ENCODE data around the gene ISL1. TPM values are rescaled to one million over a fixed set of nuclear protein-coding genes. Genes with fewer than 3 reads are reported as not detected.

The ISL1 gene
- total RNA-seq, 1 experiment from 2014 or later: not detected

DNA sequence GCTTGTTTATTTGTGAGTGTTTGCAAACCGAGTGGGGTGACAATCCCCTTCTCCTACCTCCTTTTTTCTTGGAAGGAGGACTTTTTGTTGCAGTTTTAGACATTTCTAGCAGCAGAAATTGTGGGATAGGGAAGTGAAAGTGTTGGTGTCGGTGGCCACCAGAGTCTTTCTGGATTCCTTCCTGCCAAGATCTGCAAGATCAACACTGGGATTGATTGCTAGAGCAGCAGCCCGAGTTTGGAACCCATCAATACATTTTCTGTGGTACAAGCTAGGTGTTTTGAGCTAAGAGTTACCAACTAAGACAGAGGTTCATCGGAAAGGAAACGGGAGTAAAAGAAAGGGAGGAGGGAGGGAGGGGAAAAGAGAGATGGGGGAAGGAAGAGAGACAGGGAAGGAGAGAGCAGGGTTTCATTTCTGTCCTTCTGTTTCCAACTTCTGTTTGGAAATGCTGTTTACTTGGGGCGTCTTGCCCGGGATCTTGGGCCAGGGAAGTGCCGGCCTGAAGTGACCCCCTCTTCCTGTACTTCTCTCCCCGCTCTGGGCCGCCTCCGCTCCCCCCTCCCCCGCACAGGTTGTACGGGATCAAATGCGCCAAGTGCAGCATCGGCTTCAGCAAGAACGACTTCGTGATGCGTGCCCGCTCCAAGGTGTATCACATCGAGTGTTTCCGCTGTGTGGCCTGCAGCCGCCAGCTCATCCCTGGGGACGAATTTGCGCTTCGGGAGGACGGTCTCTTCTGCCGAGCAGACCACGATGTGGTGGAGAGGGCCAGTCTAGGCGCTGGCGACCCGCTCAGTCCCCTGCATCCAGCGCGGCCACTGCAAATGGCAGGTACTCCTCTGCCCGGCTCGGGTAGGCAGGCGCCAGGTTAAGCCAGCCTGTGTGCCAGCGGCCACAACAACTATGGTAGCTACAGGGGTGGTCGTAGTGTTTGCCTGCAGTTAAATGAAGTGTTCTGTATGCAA, 4.0 kb downstream of the ISL1 start:
- peak overlapping the region; percentile 47; the same call in 1 of the 2 replicates for H3K4me2 ChIP-seq
- TF ChIP-seq, protein P1, sequence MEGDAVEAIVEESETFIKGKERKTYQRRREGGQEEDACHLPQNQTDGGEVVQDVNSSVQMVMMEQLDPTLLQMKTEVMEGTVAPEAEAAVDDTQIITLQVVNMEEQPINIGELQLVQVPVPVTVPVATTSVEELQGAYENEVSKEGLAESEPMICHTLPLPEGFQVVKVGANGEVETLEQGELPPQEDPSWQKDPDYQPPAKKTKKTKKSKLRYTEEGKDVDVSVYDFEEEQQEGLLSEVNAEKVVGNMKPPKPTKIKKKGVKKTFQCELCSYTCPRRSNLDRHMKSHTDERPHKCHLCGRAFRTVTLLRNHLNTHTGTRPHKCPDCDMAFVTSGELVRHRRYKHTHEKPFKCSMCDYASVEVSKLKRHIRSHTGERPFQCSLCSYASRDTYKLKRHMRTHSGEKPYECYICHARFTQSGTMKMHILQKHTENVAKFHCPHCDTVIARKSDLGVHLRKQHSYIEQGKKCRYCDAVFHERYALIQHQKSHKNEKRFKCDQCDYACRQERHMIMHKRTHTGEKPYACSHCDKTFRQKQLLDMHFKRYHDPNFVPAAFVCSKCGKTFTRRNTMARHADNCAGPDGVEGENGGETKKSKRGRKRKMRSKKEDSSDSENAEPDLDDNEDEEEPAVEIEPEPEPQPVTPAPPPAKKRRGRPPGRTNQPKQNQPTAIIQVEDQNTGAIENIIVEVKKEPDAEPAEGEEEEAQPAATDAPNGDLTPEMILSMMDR (conservative IDR thresholded peaks at IDR 0.05): no peak
- TF ChIP-seq EZH2 (IDR thresholded peaks at IDR 0.05; ENCODE audit: low read depth): no peak
- no peaks in the 10 kb centered on the region for H3K9me2 ChIP-seq (ENCODE audit: insufficient read depth)
- no peak overlapping the region for H2AFZ ChIP-seq
- H3K9me3 ChIP-seq (ENCODE audit: insufficient read depth, low read depth): no peaks in the 10 kb centered on the region
- no peaks in the 10 kb centered on the region for H4K20me1 ChIP-seq (ENCODE audit: insufficient read depth)
- POLR2A ChIA-PET (ENCODE audit: unreplicated experiment): no interaction called here
- no peak for DNase-seq
- H3K27ac ChIP-seq: no peak overlapping the region
- no peak overlapping the region for H3K4me3 ChIP-seq
- intact Hi-C loops (cut with micrococcal nuclease; ENCODE audit: unreplicated experiment): no loop called here
- CTCF ChIA-PET: no interaction called here
- no peaks in the 10 kb centered on the region for H3K36me3 ChIP-seq (ENCODE audit: low read depth)
- BruUV-seq (replicated peaks): no TSS peak
- no peaks in the 10 kb centered on the region for H3K79me2 ChIP-seq (ENCODE audit: low read depth)
- no peaks in the 10 kb centered on the region for H3K4me1 ChIP-seq (replicated peaks; ENCODE audit: insufficient read depth)
- no peaks in the 10 kb centered on the region for H3K27me3 ChIP-seq (ENCODE audit: insufficient read depth, low read depth)
- H3F3A ChIP-seq (ENCODE audit: insufficient read depth, low read depth): no peaks in the 10 kb centered on the region

DNA sequence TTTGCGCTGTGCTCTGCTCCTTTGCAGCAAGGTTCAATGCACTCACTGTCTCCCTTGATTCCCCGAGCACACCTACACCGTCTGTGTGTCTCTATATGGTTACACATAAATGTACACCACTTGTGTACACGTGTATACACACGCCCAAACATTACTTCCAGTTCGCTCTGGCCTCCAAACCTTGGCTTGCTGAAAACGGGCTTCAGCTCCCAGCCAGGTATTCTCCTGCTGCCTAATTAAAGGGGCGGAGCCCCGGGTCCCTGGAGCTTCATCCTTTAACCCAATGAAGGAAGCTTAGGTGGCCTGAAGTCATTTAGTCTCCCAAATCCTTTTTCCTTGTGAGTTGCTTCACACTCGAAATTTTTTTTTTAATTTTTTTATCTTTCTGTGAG, 4.6 kb downstream of the ISL1 start:
- H3K9me3 ChIP-seq (ENCODE audit: insufficient read depth, low read depth): no peaks in the 10 kb centered on the region
- no peaks in the 10 kb centered on the region for H3K36me3 ChIP-seq (ENCODE audit: low read depth)
- H3K79me2 ChIP-seq (ENCODE audit: low read depth): no peaks in the 10 kb centered on the region
- H2AFZ ChIP-seq: no peak overlapping the region
- ChIA-PET CTCF (no interaction called here), POLR2A (ENCODE audit: unreplicated experiment) (no interaction called here)
- 0 out of 2 replicates have a peak, but pooled peaks cover 4% of the 10 kb centered on the region for H3K4me1 ChIP-seq (replicated peaks; ENCODE audit: insufficient read depth)
- no peak overlapping the region for H3K27ac ChIP-seq
- no peak for TF ChIP-seq EZH2 (IDR thresholded peaks at IDR 0.05; ENCODE audit: low read depth)
- TF ChIP-seq, protein P1 (conservative IDR thresholded peaks at IDR 0.05): no peak
- BruUV-seq (replicated peaks): no TSS peak
- no peaks in the 10 kb centered on the region for H3K9me2 ChIP-seq (ENCODE audit: insufficient read depth)
- intact Hi-C loops (cut with micrococcal nuclease; ENCODE audit: unreplicated experiment): no loop called here
- H3K4me3 ChIP-seq: no peak overlapping the region
- DNase-seq: no peak
- H4K20me1 ChIP-seq (ENCODE audit: insufficient read depth): no peaks in the 10 kb centered on the region
- no peaks in the 10 kb centered on the region for H3K27me3 ChIP-seq (ENCODE audit: insufficient read depth, low read depth)
- no peak overlapping the region for H3K4me2 ChIP-seq
- no peaks in the 10 kb centered on the region for H3F3A ChIP-seq (ENCODE audit: insufficient read depth, low read depth)

DNA sequence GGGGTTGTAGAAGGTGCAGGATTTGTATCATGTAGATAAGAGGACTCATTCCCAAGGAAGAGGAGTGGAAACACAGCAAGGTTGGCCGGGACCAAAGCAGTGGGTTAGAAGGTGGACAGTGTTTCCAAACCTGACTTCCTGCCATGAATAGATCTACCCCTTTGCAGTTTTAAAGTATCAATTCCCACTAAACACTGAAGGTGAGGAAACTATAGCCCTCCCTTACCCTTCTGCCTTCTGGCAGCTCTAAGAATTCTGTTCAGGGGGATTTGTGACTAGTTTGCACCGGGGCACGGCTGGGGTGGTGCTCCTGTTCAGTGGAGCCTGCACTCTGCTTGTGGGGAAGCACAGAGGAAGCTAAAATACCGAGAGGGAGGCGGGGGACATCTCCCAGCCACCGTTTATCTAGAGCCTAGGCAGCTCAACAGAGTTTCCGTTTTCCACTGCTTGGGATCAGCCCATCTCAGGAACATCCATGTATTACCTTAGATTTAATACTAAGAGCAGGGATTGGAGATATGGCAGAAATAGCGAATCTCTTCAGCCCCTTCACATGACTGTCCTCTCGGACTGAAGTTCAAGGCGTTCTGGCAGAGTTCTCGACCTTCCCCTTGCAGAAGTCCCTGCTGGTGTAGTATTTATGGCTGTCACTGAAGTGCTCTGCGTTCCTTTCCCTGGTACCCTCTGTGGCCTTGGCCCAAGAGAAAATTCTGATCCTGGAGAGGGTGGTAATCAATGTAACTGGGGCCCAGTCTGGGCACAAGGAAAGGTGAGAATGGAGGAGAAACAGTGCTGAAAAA, 5.4 kb downstream of the ISL1 start:
- no peaks in the 10 kb centered on the region for H3K9me2 ChIP-seq (ENCODE audit: insufficient read depth)
- no peaks in the 10 kb centered on the region for H3K27me3 ChIP-seq (ENCODE audit: insufficient read depth, low read depth)
- H3K4me3 ChIP-seq: no peak overlapping the region
- CTCF ChIA-PET: no interaction called here
- no peak overlapping the region for H3K4me2 ChIP-seq
- DNase-seq: no peak
- intact Hi-C loops (cut with micrococcal nuclease; ENCODE audit: unreplicated experiment): no loop called here
- H2AFZ ChIP-seq: no peak overlapping the region
- H3K4me1 ChIP-seq (replicated peaks; ENCODE audit: insufficient read depth): 0 out of 2 replicates have a peak, but pooled peaks cover 4% of the 10 kb centered on the region
- POLR2A ChIA-PET (ENCODE audit: unreplicated experiment): interaction anchor here (0.5 kb wide), 1 partner anchor 342 kb away, joined by 4 read pairs; no protein-coding TSS in a partner anchor
- TF ChIP-seq EZH2 (IDR thresholded peaks at IDR 0.05; ENCODE audit: low read depth): no peak
- TF ChIP-seq, protein P1 (conservative IDR thresholded peaks at IDR 0.05): no peak
- no TSS peak for BruUV-seq (replicated peaks)
- no peaks in the 10 kb centered on the region for H3K36me3 ChIP-seq (ENCODE audit: low read depth)
- no peaks in the 10 kb centered on the region for H4K20me1 ChIP-seq (ENCODE audit: insufficient read depth)
- no peaks in the 10 kb centered on the region for H3K79me2 ChIP-seq (ENCODE audit: low read depth)
- H3K27ac ChIP-seq: no peak overlapping the region
- no peaks in the 10 kb centered on the region for H3F3A ChIP-seq (ENCODE audit: insufficient read depth, low read depth)
- H3K9me3 ChIP-seq (ENCODE audit: insufficient read depth, low read depth): no peaks in the 10 kb centered on the region
